Aorta (tissue), 5 donors: Measurements from ENCODE around the gene RABGEF1. TPM values are rescaled to one million over a fixed set of nuclear protein-coding genes. Genes with fewer than 3 reads are reported as not detected.
"Not testable (repeated sequence)": the region's sequence is repeated elsewhere in the genome, so short reads cannot be mapped to it uniquely, and the experiment has no call there.

Experiments
- ATAC-seq: fragments of 200-7000 bp; cut with Tn5 transposase; one replicate; pipeline ENCODE4 v1.9.1; 2022; ENCODE audit warnings: moderate library complexity; ENCODE audit not compliant: low FRiP score
- DNase-seq, 2 donors: peaks; one replicate each; pipeline ENCODE4 v3.0.0-alpha.2; 2020
- H3K27ac ChIP-seq, 2 donors: one replicate each; pipeline ENCODE4 v1.5.1; 2013; ENCODE audit warnings: low read length in 2 of 2, mild to moderate bottlenecking in 2 of 2, moderate library complexity in 2 of 2, control low read depth in 1 of 2, inconsistent platforms in 1 of 2, low read depth in 1 of 2
- H3K27me3 ChIP-seq, 2 donors: one replicate each; pipeline ENCODE4 v1.6.1; 2013; ENCODE audit warnings: control low read depth in 1 of 2, low read length in 1 of 2, mild to moderate bottlenecking in 1 of 2, moderate library complexity in 1 of 2; ENCODE audit not compliant: insufficient read depth in 2 of 2, control insufficient read depth in 1 of 2
- H3K36me3 ChIP-seq, 2 donors: one replicate each; pipeline ENCODE4 v1.6.1; 2013; ENCODE audit warnings: control low read depth in 1 of 2, low read length in 1 of 2, mild to moderate bottlenecking in 1 of 2; ENCODE audit not compliant: insufficient read depth in 2 of 2, control insufficient read depth in 1 of 2
- H3K4me1 ChIP-seq, 2 donors: one replicate each; pipeline ENCODE4 v1.6.1; 2013; ENCODE audit warnings: low read length in 2 of 2, control low read depth in 1 of 2, mild to moderate bottlenecking in 1 of 2, moderate library complexity in 1 of 2; ENCODE audit not compliant: insufficient read depth in 2 of 2, control insufficient read depth in 1 of 2
- H3K4me3 ChIP-seq, 2 donors: one replicate each; pipeline ENCODE4 v1.5.1; 2013; ENCODE audit warnings: low read length in 2 of 2, control low read depth in 1 of 2, mild to moderate bottlenecking in 1 of 2
- H3K9me3 ChIP-seq: one replicate; pipeline ENCODE4 v1.6.1; 2013; ENCODE audit warnings: mild to moderate bottlenecking, low read length; ENCODE audit not compliant: control insufficient read depth
- WGBS, 2 donors: extraction: QIAGEN DNeasy Blood & Tissue Kit; methylation state at CpG; one replicate each; pipeline ENCODE4 v1.1.7; 2013; 5-methylcytosine and 5-hydroxymethylcytosine counted together
- intact Hi-C, 2 donors: fragments of 100-400 bp; cut with DNase I; formaldehyde crosslinking; loops; one replicate each; pipeline versions ENCODE4 v1.14.2 to v1.15.0; 2022
- polyA plus RNA-seq, 2 donors: library from polyadenylated mRNA; stranded (reverse); fragments of 200-250 nt; gene quantifications; one replicate each; pipeline ENCODE4 v1.2.3, GENCODE V29; 2013
- total RNA-seq, 2 donors: library from RNA; stranded (reverse); fragmentation: NEBNext Ultra II Directional; extraction: Animal tissue kit (Norgen Biotek cat#: 25700); gene quantifications; one replicate each; pipeline ENCODE4 v1.2.1, GENCODE V29; 2021
- donor health status: healthy with polysubstance abuse.
- donor health status: Bipolar disorder and iron deficiency.
- donor health status: DM: no; HTN: no; CAD: no.
- donor health status: DM: no; HTN: no; CAD: no.
- donor health status: DM: yes; HTN: yes; CAD: no.

RABGEF1 gene
- total and polyA plus RNA-seq, 4 donors = 8.9 to 38.0 (median 25.6) TPM

- intact Hi-C loops, H3K27me3 ChIP-seq, H3K36me3 ChIP-seq, H3K4me3 ChIP-seq, H3K9me3 ChIP-seq, ATAC-seq, H3K4me1 ChIP-seq, H3K27ac ChIP-seq, DNase-seq: not testable (repeated sequence)
- WGBS, 2 donors = 86 to 88% methylated on average over 5 of the region's 5 CpGs
Measured at GRCh38 chr7:66776383-66776782, 35.9 kb downstream of the RABGEF1 start.

- DNase-seq = no peak
- Histone ChIP-seq H3K36me3 (peaks cover 4 to 5% of the 10 kb centered on the region in 2 donors), H3K4me3 (no peak overlapping the region), H3K4me1 (no peaks in the 10 kb centered on the region), H3K27me3 (no peaks in the 10 kb centered on the region), H3K27ac (no peak overlapping the region), H3K9me3 (no peaks in the 10 kb centered on the region)
- WGBS, 2 donors = 84 to 92% methylated on average over 2 of the region's 2 CpGs
- intact Hi-C loops = no loop called here
- ATAC-seq = no peak
Measured at GRCh38 chr7:66776800-66777442, 36.4 kb downstream of the RABGEF1 start.

GRCh38 chr7:66778201-66778600 is 37.7 kb downstream of the RABGEF1 start:
- DNase-seq = no peak
- H3K4me3 ChIP-seq = no peak overlapping the region
- 65 to 69% methylated on average over 4 of the region's 4 CpGs for WGBS, 2 donors
- ATAC-seq = no peak
- peaks cover 4 to 5% of the 10 kb centered on the region in 2 donors for H3K36me3 ChIP-seq
- H3K4me1 ChIP-seq = no peaks in the 10 kb centered on the region
- H3K9me3 ChIP-seq = no peaks in the 10 kb centered on the region
- no peaks in the 10 kb centered on the region for H3K27me3 ChIP-seq
- intact Hi-C loops = no loop called here
- no peak overlapping the region for H3K27ac ChIP-seq

- H3K9me3 ChIP-seq = no peaks in the 10 kb centered on the region
- H3K36me3 ChIP-seq = peaks cover 0 to 5% of the 10 kb centered on the region in 2 donors
- H3K27me3 ChIP-seq = no peaks in the 10 kb centered on the region
- ATAC-seq = no peak
- H3K4me1 ChIP-seq = no peaks in the 10 kb centered on the region
- H3K27ac ChIP-seq = no peak overlapping the region
- no peak for DNase-seq
- intact Hi-C loops = no loop called here
- 79 to 82% methylated on average over 5 of the region's 5 CpGs for WGBS, 2 donors
- H3K4me3 ChIP-seq = no peak overlapping the region
Measured at GRCh38 chr7:66779669-66780409, 39.3 kb downstream of the RABGEF1 start.

GRCh38 chr7:66781408-66782090 is 41.0 kb downstream of the RABGEF1 start:
- WGBS, 2 donors = 86 to 88% methylated on average over 7 of the region's 7 CpGs
- no peak overlapping the region for H3K27ac ChIP-seq

GRCh38 chr7:66782875-66783274 is 42.3 kb downstream of the RABGEF1 start:
- DNase-seq, H3K36me3 ChIP-seq, H3K4me3 ChIP-seq, intact Hi-C loops, ATAC-seq, H3K27me3 ChIP-seq, H3K27ac ChIP-seq, H3K9me3 ChIP-seq, H3K4me1 ChIP-seq: not testable (repeated sequence)
- 66 to 74% methylated on average over 3 of the region's 3 CpGs for WGBS, 2 donors

More at GRCh38 chr7:66781408-66782090, 41.0 kb downstream of the RABGEF1 start:
- H3K36me3 ChIP-seq = no peaks in the 10 kb centered on the region
- no peak overlapping the region for H3K4me3 ChIP-seq
- H3K27me3 ChIP-seq = no peaks in the 10 kb centered on the region
- no peaks in the 10 kb centered on the region for H3K4me1 ChIP-seq
- intact Hi-C loops = no loop called here
- no peaks in the 10 kb centered on the region for H3K9me3 ChIP-seq
- no peak for DNase-seq
- ATAC-seq = no peak

- H3K4me1 ChIP-seq, H3K27ac ChIP-seq, H3K36me3 ChIP-seq: not testable (repeated sequence)
Measured at GRCh38 chr7:66783887-66784595, 43.5 kb downstream of the RABGEF1 start.

GRCh38 chr7:66790196-66790595 is 49.7 kb downstream of the RABGEF1 start:
- no peaks in the 10 kb centered on the region for H3K4me1 ChIP-seq
- DNase-seq = no peak
- H3K36me3 ChIP-seq = peaks cover 3 to 12% of the 10 kb centered on the region in 2 donors
- no peaks in the 10 kb centered on the region for H3K27me3 ChIP-seq
- H3K4me3 ChIP-seq = no peak overlapping the region
- intact Hi-C loops = no loop called here
- H3K9me3 ChIP-seq = no peaks in the 10 kb centered on the region
- no peak for ATAC-seq
- WGBS, 2 donors = 73% methylated on average over 6 of the region's 6 CpGs
- H3K27ac ChIP-seq = no peak overlapping the region

More at GRCh38 chr7:66783887-66784595, 43.5 kb downstream of the RABGEF1 start:
- DNase-seq, H3K4me3 ChIP-seq, H3K9me3 ChIP-seq, H3K27me3 ChIP-seq, intact Hi-C loops, ATAC-seq: not testable (repeated sequence)
- 85 to 89% methylated on average over 1 of the region's 1 CpG for WGBS, 2 donors
